HG03571 (cell line): Measurements from ENCODE around the gene TTC38.
"Not testable (repeated sequence)": the region's sequence is repeated elsewhere in the genome, so short reads cannot be mapped to it uniquely, and the experiment has no call there.

Experiments used
- ATAC-seq: cut with Tn5 transposase; IDR thresholded peaks from one replicate; pipeline ENCODE4 v1.9.1; 2021; ENCODE audit not compliant: unreplicated experiment

TTC38 gene

DNA sequence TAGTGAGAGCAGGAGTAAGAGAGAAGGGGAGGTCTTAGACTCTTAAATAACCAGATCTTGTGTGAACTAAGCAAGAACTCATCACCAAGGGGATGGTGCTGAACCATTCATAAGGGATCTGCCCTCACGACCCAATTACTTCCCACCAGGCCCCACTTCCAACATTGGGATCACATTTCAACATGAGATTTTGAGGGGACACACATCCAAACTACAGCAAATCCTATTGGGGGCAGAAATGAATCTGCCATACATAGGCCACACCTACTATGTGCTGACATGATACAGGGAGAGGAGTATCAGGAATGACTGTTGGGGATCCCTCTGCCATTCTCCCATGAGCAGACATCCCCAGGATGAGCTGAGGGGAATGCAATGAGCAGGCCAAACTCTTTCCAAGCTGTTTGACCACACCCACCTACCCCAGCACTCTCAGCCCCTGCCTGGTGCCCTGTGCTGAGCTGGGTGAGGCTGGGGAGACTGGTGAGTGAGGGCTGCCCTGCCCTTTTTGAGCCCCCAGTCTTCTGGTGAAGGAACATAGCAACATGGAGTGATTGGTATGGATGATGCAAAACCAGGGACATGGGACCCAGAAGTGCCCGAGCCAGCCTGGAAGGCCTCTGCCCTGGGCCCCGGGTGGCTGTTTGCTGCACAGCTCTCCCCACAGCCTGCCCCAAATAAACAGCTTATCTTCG lies 27.6 kb downstream of the TTC38 start:
- ATAC-seq = no peak

DNA sequence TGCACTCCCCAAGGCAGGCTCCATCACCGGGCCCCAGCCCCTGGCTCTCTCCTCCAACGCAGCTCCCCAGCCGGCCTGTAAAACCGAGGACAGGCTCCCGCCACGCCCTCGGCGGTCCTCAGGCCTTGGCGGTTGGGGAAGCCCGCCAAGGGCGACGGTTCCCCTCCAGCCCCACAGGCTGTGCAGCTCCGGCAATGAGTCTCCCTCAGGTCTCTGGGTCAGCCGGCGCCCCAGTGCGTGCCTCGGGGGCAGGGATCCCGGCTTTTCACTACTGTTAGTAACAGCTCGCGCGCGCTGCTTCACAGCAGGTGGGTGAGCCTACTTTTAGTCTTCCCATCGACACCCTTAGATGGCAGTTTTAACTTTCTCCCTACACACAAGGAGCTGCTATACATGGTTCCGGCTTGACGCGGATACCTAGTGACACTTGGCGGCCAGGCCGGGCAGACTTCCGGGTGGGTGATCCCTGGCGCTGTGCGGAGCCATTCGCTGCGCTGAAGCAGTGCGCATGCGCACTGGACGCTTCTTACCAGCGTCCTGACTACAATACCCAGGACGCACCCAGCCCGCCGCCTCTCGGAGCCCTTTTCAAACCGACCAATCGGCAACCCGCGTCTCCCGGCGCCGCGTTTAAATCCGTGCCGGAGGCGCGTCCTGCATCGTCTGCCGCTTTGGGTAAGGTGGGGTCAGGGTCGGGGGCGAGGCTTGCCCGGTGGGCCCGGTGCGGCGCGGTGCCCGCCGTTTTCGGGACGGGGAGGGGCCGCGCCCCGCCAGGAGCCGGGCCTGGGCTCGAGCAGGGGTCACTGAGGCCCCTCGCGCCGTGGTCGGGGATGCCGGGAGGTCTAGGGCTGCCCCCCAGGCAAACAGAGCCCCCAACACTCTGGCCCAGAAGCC lies 28.7 kb downstream of the TTC38 start, which contains the start of gene GTSE1:
TSS of gene GTSE1 (plus strand) at position 614 of the 894 bp plus-strand sequence. CDS start 531 bp downstream, outside the sequence.
- peak; percentile 87 for ATAC-seq

DNA sequence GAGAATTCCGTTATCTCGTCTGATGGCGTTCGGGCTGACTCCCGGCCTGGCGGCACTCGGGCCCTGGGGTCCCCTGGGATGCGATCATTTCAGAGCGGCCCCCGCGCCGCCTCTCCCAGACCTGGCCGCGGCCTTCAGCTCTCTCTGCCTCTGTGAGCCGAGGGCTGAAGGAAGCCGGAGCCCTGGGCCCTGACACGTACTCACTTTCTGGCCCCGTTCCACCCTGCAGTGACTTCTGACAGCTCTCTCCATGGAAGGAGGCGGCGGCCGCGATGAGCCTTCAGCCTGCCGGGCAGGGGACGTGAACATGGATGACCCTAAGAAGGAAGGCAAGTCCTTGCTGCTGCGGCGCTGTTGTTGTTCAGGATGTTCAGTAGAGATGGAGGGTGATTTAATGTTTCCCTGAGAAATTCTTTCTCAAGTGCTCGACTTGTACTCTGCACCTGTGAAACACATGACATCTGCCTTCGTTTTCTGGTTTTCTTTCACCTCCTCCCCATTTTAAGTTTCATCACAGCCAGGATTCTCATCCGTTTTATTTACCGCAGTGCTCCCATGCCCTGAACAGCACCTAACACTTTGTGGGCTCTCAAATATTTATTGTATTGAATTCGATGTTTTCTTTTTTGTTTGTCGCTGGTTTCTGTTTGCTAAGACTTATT lies 29.5 kb downstream of the TTC38 start:
- ATAC-seq = peak; percentile 23

DNA sequence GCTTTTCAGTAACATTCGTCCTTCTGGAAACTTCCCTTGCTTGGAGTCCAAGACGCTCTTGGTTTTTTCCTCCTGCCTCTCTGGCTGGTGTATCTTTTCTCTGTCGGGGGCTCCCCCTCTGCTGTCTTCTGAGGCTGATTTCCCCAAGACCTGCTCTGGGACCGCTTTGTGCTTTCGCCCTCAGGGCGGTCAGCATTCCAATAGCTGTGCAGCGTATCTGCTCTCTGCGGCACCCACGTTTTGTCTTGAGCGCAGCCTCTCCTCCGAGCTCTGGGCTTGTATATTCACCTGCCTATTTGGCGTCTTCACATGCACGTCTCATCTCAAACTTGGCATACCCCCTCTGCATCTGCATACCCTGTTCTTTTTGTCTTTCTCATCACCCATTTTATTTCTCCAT lies 31.3 kb downstream of the TTC38 start:
- no peak for ATAC-seq

DNA sequence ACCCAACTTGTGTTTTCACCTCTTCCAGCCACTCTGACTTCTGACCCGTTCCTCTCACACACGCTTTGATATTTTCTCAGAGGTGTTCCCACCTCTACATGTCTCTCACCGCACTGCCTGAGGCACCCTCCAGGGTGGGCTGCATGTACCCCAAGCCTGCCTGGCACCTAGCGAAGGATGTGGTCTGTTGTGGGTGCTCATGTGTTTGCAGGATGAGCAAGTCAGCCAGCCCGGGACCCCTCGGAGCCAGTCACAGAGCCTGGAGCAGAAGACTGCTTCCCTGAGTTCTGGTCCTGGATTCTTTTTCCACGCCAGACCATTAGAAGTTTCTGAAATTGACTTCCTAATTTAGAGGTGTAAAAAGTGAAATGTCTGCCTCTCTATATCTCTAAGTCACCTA lies 32.7 kb downstream of the TTC38 start:
- ATAC-seq = no peak

DNA sequence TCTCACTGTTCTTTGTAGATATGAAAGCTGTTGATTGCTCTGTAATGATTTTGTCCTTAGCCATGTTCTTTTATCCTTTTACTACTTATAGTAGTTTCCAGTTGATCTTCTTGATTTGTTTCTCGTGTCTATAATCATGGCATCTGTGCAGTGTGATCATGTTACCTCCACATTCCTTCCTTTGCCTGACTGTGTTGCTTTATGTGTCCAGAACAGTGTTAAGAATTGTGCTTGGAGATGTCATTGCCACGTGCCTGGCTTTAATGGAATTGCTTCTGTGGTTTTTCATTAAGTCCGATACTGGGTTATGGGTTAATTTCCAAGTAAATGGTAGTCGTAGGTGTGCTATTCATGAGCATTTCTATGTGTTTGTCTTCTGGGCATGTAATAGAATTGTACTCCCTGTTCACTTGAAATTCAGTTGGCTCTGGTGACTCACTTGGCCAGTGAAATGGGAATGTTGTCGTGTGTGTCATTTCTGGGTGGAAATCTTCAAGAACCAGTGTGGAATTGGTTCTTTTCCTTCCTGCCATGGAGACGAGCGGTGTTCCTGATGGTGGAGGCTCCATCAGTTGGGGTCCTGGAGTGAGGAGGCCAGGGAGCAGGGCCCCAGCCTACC lies 35.6 kb downstream of the TTC38 start:
- no peak for ATAC-seq

DNA sequence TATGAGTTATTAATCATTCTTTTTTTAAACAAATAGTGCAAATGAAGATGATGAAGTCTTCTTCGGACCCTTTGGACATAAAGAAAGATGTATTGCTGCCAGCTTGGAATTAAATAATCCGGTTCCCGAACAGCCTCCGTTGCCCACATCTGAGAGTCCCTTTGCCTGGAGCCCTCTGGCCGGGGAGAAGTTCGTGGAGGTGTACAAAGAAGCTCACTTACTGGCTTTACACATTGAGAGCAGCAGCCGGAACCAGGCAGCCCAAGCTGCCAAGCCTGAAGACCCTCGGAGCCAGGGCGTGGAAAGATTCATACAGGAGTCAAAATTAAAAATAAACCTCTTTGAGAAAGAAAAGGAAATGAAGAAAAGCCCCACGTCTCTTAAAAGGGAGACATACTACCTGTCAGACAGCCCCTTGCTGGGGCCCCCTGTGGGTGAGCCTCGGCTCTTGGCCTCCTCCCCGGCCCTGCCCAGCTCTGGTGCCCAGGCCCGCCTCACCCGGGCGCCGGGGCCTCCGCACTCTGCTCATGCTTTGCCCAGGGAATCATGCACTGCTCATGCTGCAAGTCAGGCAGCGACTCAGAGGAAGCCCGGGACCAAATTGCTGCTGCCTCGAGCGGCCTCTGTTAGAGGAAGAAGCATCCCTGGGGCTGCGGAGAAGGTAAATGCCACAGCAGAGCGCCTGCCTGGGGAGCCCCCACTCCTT lies 40.6 kb downstream of the TTC38 start:
- ATAC-seq = no peak

DNA sequence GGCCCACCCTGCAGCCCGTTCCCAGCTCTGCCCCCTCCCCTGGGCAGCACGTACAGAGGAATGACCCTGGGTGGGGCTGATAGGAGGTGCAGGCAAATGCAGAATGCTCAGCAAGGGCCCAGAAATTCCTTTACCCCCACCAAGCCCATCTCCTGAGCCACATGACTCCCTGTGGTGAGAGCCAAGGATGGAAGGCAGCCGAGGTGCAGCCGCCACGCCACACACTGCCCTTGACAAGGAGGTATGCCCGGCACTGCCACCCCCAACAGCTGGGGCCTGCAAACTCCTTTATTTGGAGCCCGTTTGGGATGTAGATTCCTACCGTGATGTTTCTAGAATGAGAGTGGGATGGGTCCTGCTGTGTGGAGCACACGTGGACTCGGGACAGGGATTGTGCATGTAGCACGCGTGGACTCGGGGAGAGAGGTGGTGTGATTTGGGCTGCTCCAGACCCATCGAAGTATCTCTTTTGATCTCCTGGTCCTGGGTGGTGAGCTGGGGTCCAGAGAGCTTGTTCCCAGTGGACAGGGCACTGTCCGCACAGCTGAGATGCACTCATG lies 41.8 kb downstream of the TTC38 start:
- no peak for ATAC-seq

DNA sequence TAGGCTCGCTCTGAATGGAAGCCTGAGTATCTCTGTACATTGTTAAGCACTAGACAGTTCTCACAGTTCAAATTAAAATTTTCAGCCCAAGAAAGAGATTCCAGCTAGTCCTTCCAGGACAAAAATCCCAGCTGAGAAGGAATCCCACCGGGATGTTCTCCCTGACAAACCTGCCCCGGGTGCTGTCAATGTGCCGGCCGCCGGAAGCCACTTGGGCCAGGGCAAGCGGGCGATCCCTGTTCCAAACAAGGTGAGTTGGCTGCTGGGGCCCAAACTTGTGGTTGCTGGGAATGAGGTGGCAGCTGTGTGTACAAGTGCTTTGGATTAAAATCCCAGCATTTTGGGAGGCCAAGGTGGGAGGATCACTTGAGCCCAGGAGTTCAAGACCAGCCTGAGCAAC lies 44.2 kb downstream of the TTC38 start:
- ATAC-seq = no peak

DNA sequence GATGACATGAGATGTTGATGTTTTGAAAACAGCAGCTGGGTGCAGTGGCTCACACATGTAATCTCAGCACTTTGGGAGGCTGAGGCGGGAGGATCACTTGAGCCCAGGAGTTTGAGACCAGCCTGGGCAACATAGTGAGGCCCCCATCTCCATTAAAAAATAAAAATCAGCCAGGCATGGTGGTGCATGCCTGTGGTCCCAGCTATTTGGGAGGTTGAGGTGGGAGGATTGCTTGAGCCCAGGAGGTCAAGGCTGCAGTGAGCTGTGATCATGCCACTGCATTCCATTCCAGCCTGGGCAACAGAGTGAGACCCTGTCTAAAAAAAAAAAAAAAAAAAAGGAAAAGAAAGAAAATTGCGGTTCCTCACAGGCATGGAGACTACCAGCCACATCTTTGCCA lies 45.0 kb downstream of the TTC38 start:
- not testable (repeated sequence) for ATAC-seq

DNA sequence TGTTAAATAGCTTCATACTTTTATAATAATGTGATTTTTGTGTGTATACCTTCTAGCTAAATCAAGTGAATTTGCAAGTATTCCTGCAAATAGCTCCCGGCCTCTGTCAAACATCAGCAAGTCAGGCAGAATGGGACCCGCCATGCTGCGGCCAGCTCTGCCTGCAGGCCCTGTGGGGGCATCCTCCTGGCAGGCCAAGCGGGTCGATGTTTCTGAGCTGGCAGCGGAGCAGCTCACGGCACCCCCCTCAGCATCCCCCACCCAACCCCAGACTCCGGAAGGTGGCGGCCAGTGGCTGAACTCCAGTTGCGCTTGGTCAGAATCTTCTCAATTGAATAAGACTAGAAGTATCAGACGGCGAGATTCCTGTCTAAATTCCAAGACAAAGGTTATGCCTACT lies 48.2 kb downstream of the TTC38 start:
- ATAC-seq = no peak

DNA sequence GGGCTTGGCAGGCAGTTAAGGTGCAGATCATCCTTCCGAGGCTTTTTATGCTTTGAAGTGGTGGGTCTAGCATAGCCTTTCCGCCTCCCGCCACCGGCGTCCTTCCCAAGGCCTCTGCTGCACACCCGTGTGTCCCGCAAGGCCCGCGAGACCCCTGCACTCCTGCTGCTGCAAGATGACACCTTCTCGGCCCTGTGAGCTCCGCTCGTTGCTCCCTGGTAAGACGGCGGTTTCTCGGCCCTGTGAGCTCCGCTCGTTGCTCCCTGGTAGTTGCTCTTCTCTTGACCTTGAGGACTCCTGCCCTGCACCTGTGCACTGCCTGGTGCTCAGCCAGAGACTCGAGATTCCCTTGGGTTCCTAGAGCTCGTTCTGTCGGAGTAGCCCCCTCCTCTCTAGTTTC lies 49.8 kb downstream of the TTC38 start:
- no peak for ATAC-seq

DNA sequence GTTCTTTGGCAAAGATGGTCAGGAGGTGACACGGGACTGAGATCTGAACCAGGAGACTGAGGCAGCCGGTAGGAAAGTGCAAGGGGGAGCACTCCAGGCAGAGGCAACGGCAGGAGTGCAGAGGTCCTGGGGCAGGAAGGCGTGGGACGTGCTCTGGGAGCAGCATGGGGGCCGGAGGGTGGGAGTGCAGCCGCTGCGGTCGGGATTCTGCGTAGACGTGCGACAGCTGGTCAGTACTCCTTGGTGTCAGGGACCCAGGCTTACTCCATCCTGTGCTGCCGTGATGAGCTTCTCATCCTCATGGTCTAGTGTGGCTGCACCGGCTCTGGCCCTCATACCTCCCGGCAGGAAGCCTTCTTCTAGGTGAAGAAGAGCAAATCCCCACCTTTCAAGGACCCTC lies 50.8 kb downstream of the TTC38 start:
- ATAC-seq = no peak

DNA sequence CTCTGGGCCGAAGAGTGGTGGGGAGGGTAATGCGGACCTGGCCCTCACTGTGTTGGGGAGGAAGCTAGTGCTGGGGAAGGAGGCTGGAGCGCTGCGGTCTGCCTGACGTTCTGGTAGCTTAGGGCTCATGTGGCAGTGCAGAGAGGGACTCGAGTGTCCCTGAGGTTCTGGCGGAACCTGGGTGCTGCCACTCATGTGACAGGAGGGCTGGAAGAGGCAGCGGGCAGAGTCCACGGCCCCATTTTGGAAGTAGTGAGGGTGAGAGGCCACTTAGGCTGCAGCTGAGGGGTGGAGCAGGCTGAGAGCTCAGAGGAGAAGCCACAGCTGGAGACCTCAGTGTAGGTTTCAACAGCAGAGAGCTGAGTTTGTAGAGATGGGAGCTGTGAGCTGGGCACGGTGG lies 51.5 kb downstream of the TTC38 start:
- no peak for ATAC-seq

DNA sequence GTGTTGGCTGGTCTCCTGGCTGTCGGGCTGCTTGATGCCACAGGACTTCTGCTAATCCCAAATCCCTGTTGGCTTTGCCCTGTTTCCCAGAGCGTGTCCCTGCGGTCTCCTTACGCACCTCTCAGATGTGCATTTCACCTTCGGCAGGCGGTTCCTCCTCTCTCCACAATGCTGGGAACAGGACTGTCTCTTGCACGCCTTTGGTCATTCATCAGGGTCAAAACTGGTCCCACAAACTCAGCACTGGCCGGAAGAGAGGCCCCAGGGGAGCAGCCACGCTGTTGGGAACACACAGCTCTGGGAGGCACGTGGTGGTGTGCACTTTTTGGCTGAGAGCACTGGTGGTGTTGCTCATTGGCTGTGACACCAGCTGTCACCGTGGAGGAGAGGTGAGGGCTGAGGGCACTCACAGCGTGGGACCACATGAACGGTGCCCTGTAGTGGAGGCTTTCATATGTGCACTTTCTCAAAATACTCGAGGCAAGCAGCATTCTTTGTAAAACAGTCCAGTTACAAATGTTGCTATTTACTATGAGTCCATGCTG lies 52.4 kb downstream of the TTC38 start:
- ATAC-seq = no peak

DNA sequence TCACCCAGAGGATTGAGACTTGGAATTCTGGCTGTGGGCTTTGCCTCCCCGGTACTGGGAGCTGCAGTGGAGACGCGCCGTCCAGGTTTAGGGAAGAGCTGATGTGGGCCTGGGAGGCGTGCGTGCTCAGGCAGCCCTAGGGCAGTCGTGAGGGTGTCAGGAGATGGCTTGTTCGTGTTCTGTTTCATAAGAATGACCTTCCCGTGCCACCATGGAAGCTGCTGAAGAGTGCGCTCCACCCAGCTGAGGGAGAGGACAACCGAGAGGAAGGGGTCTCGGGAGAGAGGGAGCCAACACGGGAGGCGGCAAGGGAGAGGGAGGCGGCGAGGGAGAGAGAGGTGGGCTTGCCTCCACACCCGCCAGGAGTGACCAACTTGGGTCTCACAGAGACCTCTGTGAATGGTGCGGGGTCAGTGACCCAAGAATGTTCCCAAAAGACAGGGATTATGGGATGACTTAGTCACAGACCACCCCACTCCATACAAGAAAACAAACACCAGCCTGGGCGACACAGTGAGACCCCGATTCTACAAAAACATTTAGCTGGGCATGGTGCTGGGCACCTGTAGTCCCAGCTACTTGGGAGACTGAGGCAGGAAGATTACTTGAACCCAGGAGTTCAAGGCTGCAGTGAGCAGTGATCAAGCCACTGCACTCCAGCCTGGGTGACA lies 53.0 kb downstream of the TTC38 start:
- ATAC-seq = no peak

DNA sequence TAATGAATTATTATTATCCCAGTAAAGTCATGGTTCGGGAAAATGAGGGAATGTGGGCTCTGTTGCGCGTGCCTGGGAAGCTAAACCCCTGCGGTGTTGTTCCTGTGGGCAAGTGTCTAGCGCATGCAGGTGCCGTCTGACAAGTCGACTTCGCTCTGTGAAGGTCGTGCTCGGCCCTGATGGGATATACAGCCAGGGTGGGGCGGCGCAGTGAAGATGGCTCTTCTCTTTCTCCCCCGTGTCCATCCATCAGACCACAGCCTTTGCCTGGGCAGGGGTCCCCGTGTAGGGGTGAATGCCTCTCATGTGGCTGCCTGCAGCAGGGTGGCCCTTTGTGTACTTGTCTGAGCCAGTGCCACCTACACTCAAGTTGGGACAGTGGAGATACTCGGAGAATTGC lies 54.9 kb downstream of the TTC38 start:
- no peak for ATAC-seq

DNA sequence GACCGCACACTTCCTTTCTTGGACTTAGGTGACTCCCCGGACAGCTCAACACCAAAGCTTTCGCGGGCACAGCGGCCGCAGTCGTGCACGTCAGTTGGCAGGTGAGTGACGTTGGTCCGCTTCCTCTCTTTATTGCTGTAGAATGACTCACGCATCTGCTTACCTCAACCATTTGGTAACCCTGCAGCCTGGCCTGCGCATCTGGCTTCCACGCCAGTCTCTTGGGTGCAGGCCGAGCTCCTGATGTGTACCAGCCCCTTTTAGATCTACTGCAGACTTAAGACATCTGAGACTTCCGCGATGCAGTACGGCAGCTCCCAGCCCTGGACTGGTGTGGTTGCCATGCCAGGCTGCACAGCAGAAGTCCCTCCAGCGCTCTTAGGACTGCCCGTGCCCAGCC lies 55.4 kb downstream of the TTC38 start:
- ATAC-seq = no peak

DNA sequence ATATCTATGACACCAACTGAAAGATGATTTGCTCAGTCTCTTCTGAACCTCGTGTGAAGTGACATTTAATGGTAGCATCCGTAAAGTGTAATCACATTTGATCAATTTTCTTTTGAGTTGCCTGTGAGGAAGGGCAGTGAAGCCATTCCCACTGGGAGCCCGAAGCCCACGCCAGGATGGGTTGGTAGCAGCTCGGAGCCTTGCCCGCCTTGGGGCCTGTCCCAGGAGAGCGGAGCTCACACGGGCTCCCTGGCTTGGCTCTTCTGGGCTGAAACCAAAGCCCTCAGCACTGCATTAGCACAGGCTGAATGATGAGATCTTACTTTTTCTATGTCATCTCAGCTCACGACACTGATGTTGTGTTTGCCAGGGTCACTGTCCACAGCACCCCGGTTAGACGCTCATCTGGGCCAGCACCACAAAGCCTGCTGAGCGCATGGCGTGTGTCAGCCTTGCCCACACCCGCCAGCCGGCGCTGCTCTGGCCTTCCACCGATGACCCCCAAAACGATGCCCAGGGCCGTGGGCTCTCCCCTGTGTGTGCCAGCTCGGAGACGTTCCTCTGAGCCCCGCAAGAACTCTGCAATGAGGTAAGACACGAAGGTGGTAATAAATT lies 58.4 kb downstream of the TTC38 start:
- ATAC-seq = no peak
